ENCODE measurements around the gene MISFA.
"Not testable (repeated sequence)": the region's sequence is repeated elsewhere in the genome, so short reads cannot be mapped to it uniquely, and the experiment has no call there.

Gene MISFA

DNA sequence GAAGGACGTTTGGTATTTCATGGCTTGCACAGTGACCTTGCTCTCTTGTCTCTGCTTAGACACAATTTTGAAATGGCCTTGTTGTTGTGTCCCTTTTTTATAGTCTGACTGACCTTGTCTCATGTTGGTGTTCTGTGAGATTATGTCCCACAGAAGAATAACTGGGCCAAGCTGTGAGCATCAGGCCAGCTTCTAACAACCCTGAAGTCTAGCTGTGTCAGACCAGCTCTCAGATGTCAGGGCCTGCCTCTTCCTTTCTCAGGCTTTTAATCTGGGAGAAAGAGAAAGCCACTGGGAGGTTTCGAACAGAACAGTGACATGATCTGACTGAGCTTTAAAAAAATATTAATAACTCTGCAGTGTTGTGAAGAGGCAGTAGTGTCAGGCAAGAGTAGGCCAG, 9.0 kb upstream of the MISFA start:
- no peaks in the 10 kb centered on the region for H3K9me3 ChIP-seq (ENCODE audit: insufficient read depth, low read depth, low read length)
- peaks cover 2% of the 10 kb centered on the region; the same call in 1 of the 2 replicates for H3K36me3 ChIP-seq (ENCODE audit: insufficient read depth, low read length)

DNA sequence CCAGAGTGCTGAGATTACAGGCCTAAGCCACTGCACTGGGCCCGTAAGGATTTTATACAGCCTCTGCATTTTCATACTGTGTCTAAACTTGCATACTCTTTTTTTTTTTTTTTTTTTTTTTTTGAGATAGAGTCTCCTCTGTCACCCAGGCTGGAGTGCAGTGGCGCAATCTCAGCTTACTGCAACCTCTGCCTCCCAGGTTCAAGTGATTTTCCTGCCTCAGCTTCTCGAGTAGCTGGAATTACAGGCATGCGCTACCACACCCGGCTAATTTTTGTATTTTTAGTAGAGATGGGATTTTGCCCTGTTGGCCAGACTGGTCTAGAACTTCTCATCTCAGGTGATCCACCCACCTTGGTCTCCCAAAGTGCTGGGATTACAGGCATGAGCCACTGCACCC, 5.5 kb upstream of the MISFA start:
- H3K4me1 ChIP-seq (ENCODE audit: insufficient read depth, low read length); H3K4me3 ChIP-seq (ENCODE audit: low read length); H3K27ac ChIP-seq (ENCODE audit: low read depth, low read length); H3K27me3 ChIP-seq (ENCODE audit: insufficient read depth, low read length); H3K9me3 ChIP-seq (ENCODE audit: insufficient read depth, low read depth, low read length); H3K9ac ChIP-seq (ENCODE audit: low read depth, low read length): not testable (repeated sequence)
- 98% methylated on average over 3 of the region's 5 CpGs for WGBS
- peaks cover 16% of the 10 kb centered on the region; the same call in 1 of the 2 replicates for H3K36me3 ChIP-seq (ENCODE audit: insufficient read depth, low read length)

More for the DNA sequence above, 9.0 kb upstream of the MISFA start:
- no peak overlapping the region for H3K9ac ChIP-seq (ENCODE audit: low read depth, low read length)
- no peak overlapping the region for H3K27ac ChIP-seq (ENCODE audit: low read depth, low read length)
- 0 out of 2 replicates have a peak, but pooled peaks cover 4% of the 10 kb centered on the region for H3K4me1 ChIP-seq (ENCODE audit: insufficient read depth, low read length)
- no peak overlapping the region for H3K4me3 ChIP-seq (ENCODE audit: low read length)
- 88% methylated on average over 2 of the region's 2 CpGs for WGBS
- no peaks in the 10 kb centered on the region for H3K27me3 ChIP-seq (ENCODE audit: insufficient read depth, low read length)

DNA sequence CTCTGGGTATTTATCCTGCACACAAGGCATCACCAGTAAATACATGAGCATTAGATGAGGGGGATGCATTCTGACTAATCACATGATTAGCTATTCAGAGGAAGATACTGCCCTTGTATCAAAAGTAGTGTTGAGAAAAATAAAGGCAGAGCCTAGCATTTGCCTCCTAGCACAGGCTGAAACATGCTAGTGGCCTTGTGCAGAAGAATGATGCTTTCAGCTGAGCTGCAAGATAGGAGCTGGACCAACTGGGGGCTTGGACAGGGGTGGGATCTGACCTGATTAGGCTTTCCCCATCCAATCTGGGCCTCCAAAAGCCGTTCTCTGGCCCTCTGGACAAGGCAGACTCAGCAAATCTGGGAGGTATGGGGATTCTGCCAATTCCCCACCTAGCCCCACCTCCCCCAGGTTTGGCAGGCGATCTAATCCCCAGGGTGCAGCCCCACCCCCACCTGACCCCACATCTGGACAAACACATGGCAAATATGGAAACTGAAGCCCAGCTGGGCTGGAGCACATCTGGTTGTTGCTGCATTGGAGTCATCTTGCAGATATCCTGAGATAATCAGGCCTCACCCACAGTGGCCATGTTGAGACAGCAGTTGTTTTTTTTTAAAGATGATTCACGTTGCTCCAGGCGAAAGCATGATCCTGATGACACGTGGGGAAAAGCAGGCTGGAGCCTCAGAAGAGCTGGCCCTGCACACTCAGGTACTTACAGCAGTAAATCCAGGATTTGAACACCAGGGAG, 4.4 kb upstream of the MISFA start:
- H3K9ac ChIP-seq (ENCODE audit: low read depth, low read length) = no peak overlapping the region
- no peaks in the 10 kb centered on the region for H3K9me3 ChIP-seq (ENCODE audit: insufficient read depth, low read depth, low read length)
- H3K27ac ChIP-seq (ENCODE audit: low read depth, low read length) = no peak overlapping the region
- H3K4me1 ChIP-seq (ENCODE audit: insufficient read depth, low read length) = no peaks in the 10 kb centered on the region
- H3K4me3 ChIP-seq (ENCODE audit: low read length) = no peak overlapping the region
- 71% methylated on average over 5 of the region's 5 CpGs for WGBS
- peaks cover 16% of the 10 kb centered on the region; the same call in 1 of the 2 replicates for H3K36me3 ChIP-seq (ENCODE audit: insufficient read depth, low read length)
- H3K27me3 ChIP-seq (ENCODE audit: insufficient read depth, low read length) = no peaks in the 10 kb centered on the region

DNA sequence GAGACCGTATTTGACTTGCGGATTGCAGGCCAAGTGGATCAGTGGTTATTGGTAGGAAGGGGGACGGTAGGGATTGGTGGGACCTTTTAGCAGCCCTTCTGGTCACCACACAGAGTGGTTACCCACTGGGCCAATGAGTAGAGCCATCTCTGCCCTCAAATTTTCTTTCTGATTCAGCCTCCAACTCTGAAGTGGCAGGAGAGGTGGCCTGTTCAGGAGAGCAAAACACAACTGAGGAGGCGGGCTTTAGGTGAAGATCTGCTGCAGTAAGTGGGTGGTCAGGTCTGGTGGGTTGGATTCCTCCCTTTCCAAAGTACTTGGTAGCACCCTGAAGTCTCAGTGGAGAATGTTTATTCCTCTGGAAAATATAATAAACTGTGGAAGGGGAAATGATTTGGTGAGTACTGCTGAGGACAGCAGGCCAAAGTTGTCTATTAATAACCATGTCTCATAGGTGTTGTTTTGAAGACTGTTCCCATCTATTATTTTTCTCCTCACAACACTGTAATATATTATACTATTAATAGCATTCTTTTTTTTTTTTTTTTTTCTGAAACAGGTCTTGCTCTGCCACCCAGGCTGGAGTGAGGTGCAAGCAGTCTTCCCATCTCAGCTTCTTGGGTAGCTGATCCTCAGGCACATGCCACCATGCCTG, 1.5 kb downstream of the MISFA start:
- H3K36me3 ChIP-seq (ENCODE audit: insufficient read depth, low read length) = peaks cover 18% of the 10 kb centered on the region; the same call in 1 of the 2 replicates
- H3K4me1 ChIP-seq (ENCODE audit: insufficient read depth, low read length) = no peaks in the 10 kb centered on the region
- 95% methylated on average over 4 of the region's 4 CpGs for WGBS
- H3K9me3 ChIP-seq (ENCODE audit: insufficient read depth, low read depth, low read length) = no peaks in the 10 kb centered on the region
- no peaks in the 10 kb centered on the region for H3K27me3 ChIP-seq (ENCODE audit: insufficient read depth, low read length)
- H3K4me3 ChIP-seq (ENCODE audit: low read length) = no peak overlapping the region
- H3K27ac ChIP-seq (ENCODE audit: low read depth, low read length) = no peak overlapping the region
- H3K9ac ChIP-seq (ENCODE audit: low read depth, low read length) = no peak overlapping the region

DNA sequence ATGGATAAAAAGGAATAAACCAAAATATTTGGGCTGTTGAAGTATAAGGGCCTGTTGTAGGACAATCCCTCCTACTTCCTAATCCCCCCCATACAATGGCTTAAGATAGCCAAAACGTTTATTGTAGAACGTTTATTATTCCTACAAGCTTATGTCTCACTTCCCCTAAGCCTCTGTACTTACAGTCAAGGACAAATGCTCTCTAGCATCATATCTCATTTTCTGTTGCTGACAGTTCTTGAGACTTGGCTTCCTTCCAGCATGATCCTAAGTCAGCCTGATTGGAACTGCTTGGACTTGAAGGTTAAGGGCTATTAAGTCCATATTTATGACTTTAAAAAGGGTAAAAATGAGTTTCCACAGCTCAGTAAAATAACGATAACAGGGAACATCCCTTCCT, 8.8 kb downstream of the MISFA start:
- Histone ChIP-seq H3K4me3 (ENCODE audit: low read length) (no peak overlapping the region), H3K27ac (ENCODE audit: low read depth, low read length) (no peak overlapping the region), H3K9ac (ENCODE audit: low read depth, low read length) (no peak overlapping the region), H3K36me3 (ENCODE audit: insufficient read depth, low read length) (peaks cover 71% of the 10 kb centered on the region), H3K9me3 (ENCODE audit: insufficient read depth, low read depth, low read length) (no peaks in the 10 kb centered on the region), H3K27me3 (ENCODE audit: insufficient read depth, low read length) (no peaks in the 10 kb centered on the region), H3K4me1 (ENCODE audit: insufficient read depth, low read length) (peaks cover 10% of the 10 kb centered on the region; the same call in 1 of the 2 replicates)
- WGBS = over 99% methylated on average over 3 of the region's 3 CpGs

DNA sequence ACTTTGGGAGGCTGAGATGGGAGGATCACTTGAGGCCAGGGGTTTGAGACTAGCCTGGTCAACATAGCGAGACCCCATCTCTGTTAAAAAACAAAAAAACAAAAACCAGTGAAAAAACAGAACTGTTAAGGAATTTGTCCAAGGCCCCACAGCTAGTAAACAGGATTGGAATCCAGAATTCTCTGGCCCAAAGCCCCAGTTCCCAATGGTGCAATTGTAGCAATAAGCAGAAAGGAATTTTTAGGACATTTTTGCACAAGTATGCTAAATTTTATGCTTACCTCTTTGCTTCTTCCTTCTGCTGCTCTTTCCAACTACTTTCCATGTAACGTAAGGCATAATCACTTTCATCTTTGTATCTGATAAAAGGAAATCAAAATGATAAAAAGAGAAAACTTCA, 11.6 kb downstream of the MISFA start:
- Histone ChIP-seq H3K27me3 (ENCODE audit: insufficient read depth, low read length) (no peaks in the 10 kb centered on the region), H3K27ac (ENCODE audit: low read depth, low read length) (no peak overlapping the region), H3K9ac (ENCODE audit: low read depth, low read length) (no peak overlapping the region), H3K4me1 (ENCODE audit: insufficient read depth, low read length) (peaks cover 10% of the 10 kb centered on the region; the same call in 1 of the 2 replicates), H3K9me3 (ENCODE audit: insufficient read depth, low read depth, low read length) (no peaks in the 10 kb centered on the region), H3K4me3 (ENCODE audit: low read length) (no peak overlapping the region), H3K36me3 (ENCODE audit: insufficient read depth, low read length) (peaks cover 80% of the 10 kb centered on the region)
- WGBS = 100% methylated on average over 1 of the region's 2 CpGs

DNA sequence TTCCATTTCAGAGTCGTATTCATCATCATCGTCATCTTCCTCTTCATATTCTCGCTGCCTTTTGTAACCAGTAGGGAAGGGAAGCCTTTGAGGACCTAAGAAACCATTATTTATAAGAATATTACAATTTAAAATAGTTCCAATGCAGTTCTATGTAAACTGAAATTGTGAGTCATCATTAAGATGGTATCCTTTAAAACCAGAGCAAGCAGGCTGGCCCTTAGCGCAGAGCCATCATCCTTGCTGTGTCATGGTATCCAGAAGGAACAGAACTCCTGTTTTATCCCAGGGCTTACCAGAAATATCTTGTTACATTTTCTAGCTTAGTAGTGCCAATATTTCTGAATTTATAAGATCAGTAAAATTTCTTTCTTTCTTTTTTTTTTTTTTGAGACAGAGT, 12.8 kb downstream of the MISFA start:
- Histone ChIP-seq H3K9me3 (ENCODE audit: insufficient read depth, low read depth, low read length) (no peaks in the 10 kb centered on the region), H3K27me3 (ENCODE audit: insufficient read depth, low read length) (no peaks in the 10 kb centered on the region), H3K36me3 (ENCODE audit: insufficient read depth, low read length) (peaks cover 80% of the 10 kb centered on the region), H3K4me3 (ENCODE audit: low read length) (no peak overlapping the region), H3K4me1 (ENCODE audit: insufficient read depth, low read length) (peaks cover 6% of the 10 kb centered on the region; the same call in 1 of the 2 replicates), H3K27ac (ENCODE audit: low read depth, low read length) (no peak overlapping the region), H3K9ac (ENCODE audit: low read depth, low read length) (no peak overlapping the region)
- 100% methylated on average over 1 of the region's 4 CpGs for WGBS

DNA sequence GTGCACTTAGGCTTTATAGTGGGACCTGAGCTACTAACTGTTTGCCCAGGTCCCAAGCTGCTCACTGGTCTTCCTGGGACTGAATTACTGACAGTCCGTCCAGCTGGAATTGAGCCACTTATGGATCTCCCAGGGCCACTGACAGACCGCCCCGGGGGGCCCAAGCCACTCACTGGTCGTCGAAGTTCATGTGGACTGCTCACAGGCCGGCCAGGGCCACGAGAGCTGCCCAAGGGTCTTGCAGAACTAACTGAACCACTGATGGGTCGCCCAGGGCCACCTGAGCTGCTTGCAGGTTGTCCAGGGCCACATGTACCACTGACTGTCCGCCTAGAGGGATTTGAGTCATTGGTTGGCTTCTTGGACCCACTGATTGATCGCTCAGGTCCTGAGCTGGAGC, 15.1 kb downstream of the MISFA start:
- Histone ChIP-seq H3K36me3 (ENCODE audit: insufficient read depth, low read length) (peaks cover 57% of the 10 kb centered on the region), H3K27ac (ENCODE audit: low read depth, low read length) (no peak overlapping the region), H3K9ac (ENCODE audit: low read depth, low read length) (no peak overlapping the region), H3K4me3 (ENCODE audit: low read length) (no peak overlapping the region), H3K4me1 (ENCODE audit: insufficient read depth, low read length) (no peaks in the 10 kb centered on the region), H3K9me3 (ENCODE audit: insufficient read depth, low read depth, low read length) (no peaks in the 10 kb centered on the region), H3K27me3 (ENCODE audit: insufficient read depth, low read length) (no peaks in the 10 kb centered on the region)
- 91% methylated on average over 10 of the region's 10 CpGs for WGBS

DNA sequence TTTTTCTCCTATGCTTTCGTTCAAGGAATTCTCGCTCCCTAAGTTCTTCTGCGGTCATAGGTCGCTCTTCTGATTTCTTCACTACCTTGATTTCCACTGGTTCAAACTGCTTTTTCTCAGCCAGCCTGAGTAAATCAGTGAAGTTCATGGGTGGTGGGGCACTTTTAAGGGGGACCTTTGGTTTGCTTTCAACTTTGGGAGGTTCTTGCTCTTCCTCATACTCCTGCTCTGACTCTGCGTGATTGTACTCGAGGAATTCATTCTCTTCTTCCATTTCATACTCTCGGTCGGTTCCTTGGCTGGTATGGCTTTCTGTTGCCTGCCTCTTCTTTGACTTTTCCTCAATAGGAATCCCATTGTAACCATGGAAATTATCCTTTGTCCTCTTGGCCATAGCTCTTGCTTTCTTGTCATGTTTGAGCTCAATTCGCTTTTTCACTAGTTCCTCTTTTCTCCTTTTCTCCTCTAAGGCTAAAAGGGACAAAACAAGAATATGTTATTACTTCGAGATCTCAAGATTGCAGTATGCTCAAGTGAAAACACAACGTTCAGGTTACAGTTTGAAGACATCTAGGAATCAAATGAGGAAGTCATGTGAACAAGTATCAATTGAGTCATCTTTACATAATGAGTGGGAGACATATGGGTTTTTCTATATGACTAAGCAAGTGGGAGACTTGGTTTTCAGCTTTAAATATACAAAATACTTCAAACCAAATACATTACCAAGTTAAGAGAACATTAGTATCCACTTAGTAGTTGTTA, 16.2 kb downstream of the MISFA start:
- Histone ChIP-seq H3K4me1 (ENCODE audit: insufficient read depth, low read length) (no peaks in the 10 kb centered on the region), H3K27ac (ENCODE audit: low read depth, low read length) (no peak overlapping the region), H3K4me3 (ENCODE audit: low read length) (no peak overlapping the region), H3K9ac (ENCODE audit: low read depth, low read length) (no peak overlapping the region), H3K9me3 (ENCODE audit: insufficient read depth, low read depth, low read length) (no peaks in the 10 kb centered on the region), H3K27me3 (ENCODE audit: insufficient read depth, low read length) (no peaks in the 10 kb centered on the region), H3K36me3 (ENCODE audit: insufficient read depth, low read length) (peaks cover 46% of the 10 kb centered on the region)
- 95% methylated on average over 11 of the region's 11 CpGs for WGBS

DNA sequence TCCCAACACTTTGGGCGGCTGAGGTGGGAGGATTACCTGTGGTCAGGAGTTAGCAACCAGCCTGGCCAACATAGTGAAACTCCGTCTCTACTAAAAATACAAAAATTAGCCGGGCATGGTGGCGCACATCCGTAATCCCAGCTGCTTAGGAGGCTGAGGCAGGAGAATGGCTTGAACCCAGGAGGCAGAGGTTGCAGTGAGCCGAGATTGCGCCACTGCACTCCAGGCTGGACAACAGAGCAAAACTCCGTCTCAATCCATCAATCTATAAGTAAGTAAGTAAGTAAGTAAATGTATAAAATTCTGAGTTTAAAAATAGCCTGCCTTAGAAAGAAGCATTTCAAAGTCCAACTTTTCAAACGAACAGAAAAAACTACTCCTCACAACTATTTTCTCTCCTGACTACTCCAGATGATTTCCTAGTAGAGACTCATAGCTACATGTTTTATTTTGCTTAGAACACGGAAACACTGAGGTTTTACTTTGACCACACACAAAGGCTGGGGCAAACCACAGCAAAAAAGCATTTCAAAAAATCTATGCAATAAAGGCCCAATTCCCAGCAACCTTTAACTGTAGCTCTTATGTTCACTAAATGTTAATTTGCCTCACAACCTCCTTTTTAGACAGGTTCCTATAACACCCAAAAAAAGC, 18.2 kb downstream of the MISFA start:
- Histone ChIP-seq H3K36me3 (ENCODE audit: insufficient read depth, low read length) (peaks cover 29% of the 10 kb centered on the region), H3K4me1 (ENCODE audit: insufficient read depth, low read length) (no peaks in the 10 kb centered on the region), H3K9ac (ENCODE audit: low read depth, low read length) (no peak overlapping the region), H3K27me3 (ENCODE audit: insufficient read depth, low read length) (no peaks in the 10 kb centered on the region), H3K27ac (ENCODE audit: low read depth, low read length) (no peak overlapping the region), H3K9me3 (ENCODE audit: insufficient read depth, low read depth, low read length) (no peaks in the 10 kb centered on the region), H3K4me3 (ENCODE audit: low read length) (no peak overlapping the region)
- 97% methylated on average over 8 of the region's 10 CpGs for WGBS
